Activated B cell treated with CpG ODN at 0.5 μM for 24 hours (primary cell): ENCODE results near the gene OR52W1. TPM values are rescaled to one million over a fixed set of nuclear protein-coding genes. Genes with fewer than 3 reads are reported as not detected.

Source experiments
- total RNA-seq: library from RNA; stranded (reverse); gene quantifications from 2 replicates; pipeline ENCODE4 v1.2.3, GENCODE V29; 2022

OR52W1 gene
- total RNA-seq, 1 donor from 2014 or later = not detected

Other genes with a start within 250 kb of the OR52W1 start
- gene OR56A5, start 230.7 kb upstream of the OR52W1 start, total RNA-seq = not detected in 2 replicates
- gene OR52L1, start 212.2 kb upstream of the OR52W1 start, total RNA-seq = not detected in 2 replicates
- gene OR56A4, start 192.3 kb upstream of the OR52W1 start, total RNA-seq = not detected in 2 replicates
- not detected in 2 replicates for gene OR56A1, start 168.5 kb upstream of the OR52W1 start, total RNA-seq
- gene OR56B4, start 91.5 kb upstream of the OR52W1 start, total RNA-seq = not detected in 2 replicates
- not detected in 2 replicates for gene OR52B2, start 28.9 kb upstream of the OR52W1 start, total RNA-seq
- gene C11orf42, start 6.3 kb downstream of the OR52W1 start, total RNA-seq = not detected in 2 replicates
- 27.7 and 32.8 TPM in 2 replicates for gene FHIP1B, start 35.4 kb downstream of the OR52W1 start, total RNA-seq
- gene CNGA4, start 39.9 kb downstream of the OR52W1 start, total RNA-seq = 0.20 and 0.22 TPM in 2 replicates
- gene CCKBR, start 60.6 kb downstream of the OR52W1 start, total RNA-seq = not detected in 2 replicates
- gene CAVIN3, start 121.3 kb downstream of the OR52W1 start, total RNA-seq = 0.55 TPM in 1 of 2 replicates, not detected in the other
- 14.1 and 16.9 TPM in 2 replicates for gene SMPD1, start 191.2 kb downstream of the OR52W1 start, total RNA-seq
- gene APBB1, start 219.9 kb downstream of the OR52W1 start, total RNA-seq = 20.6 and 22.1 TPM in 2 replicates
- gene HPX, start 241.8 kb downstream of the OR52W1 start, total RNA-seq = 0.40 TPM in 1 of 2 replicates, not detected in the other